ENCODE data around the gene HDHD3. TPM values are rescaled to one million over a fixed set of nuclear protein-coding genes. Genes with fewer than 3 reads are reported as not detected.

HDHD3 gene
- total RNA-seq, 1 donor from 2014 or later = 10.4 TPM

- no peak for DNase-seq
- no peak for TF ChIP-seq CTCF (IDR thresholded peaks at IDR 0.05)
- Histone ChIP-seq H3K27me3 (no peaks in the 10 kb centered on the region), H3K4me3 (no peak overlapping the region), H3K4me1 (no peaks in the 10 kb centered on the region), H3K27ac (no peak overlapping the region), H3K36me3 (no peaks in the 10 kb centered on the region), H3K9me3 (no peaks in the 10 kb centered on the region)
- intact Hi-C loops (cut with DNase I) = no loop called here
- no peak for ATAC-seq
These were observed 50.6 kb downstream of the HDHD3 start for GRCh38 chr9:113326230-113326629.

Other genes starting within 250 kb of the HDHD3 start
- gene SLC31A2, start 226.0 kb downstream of the HDHD3 start, total RNA-seq = 46.9 TPM
- 60.6 TPM for gene FKBP15, start 155.7 kb downstream of the HDHD3 start, total RNA-seq
- gene SLC31A1, start 155.4 kb downstream of the HDHD3 start, total RNA-seq = 43.4 TPM
- gene CDC26, start 101.4 kb downstream of the HDHD3 start, total RNA-seq = 29.5 TPM
- gene PRPF4, start 101.3 kb downstream of the HDHD3 start, total RNA-seq = 13.2 TPM
- gene RNF183, start 73.6 kb downstream of the HDHD3 start, total RNA-seq = not detected
- 2.6 TPM for gene WDR31, start 36.7 kb downstream of the HDHD3 start, total RNA-seq
- 10.8 TPM for gene BSPRY, start 27.4 kb downstream of the HDHD3 start, total RNA-seq
- 37.7 TPM for gene ALAD, start 24.3 kb upstream of the HDHD3 start, total RNA-seq
- 31.0 TPM for gene POLE3, start 33.7 kb upstream of the HDHD3 start, total RNA-seq
- not detected for gene C9orf43, start 33.8 kb upstream of the HDHD3 start, total RNA-seq
- 71.1 TPM for gene RGS3, start 86.7 kb upstream of the HDHD3 start, total RNA-seq